Epithelial cell of proximal tubule (primary cell): ENCODE data around the gene CAPN10. TPM values are rescaled to one million over a fixed set of nuclear protein-coding genes. Genes with fewer than 3 reads are reported as not detected.
A peak's percentile ranks its signal among the peaks of the same experiment; 100 is the strongest.
"Not testable (repeated sequence)": the region's sequence is repeated elsewhere in the genome, so short reads cannot be mapped to it uniquely, and the experiment has no call there.

ENCODE experiments used
- DNase-seq: peaks from one replicate; pipeline ENCODE4 v3.0.0-alpha.2; 2011; ENCODE audit warnings: low read depth
- H3K4me3 ChIP-seq: 2 replicates; pipeline ENCODE4 v1.5.1; 2011; ENCODE audit warnings: low read depth, mild to moderate bottlenecking, low read length
- total RNA-seq: library from RNA; depleted of rRNA; stranded (reverse); fragments of >200 nt; gene quantifications from 2 replicates; pipeline ENCODE4 v1.2.3, GENCODE V29; 2015
- TF ChIP-seq, protein P1 (sequence below): conservative IDR thresholded peaks from 2 replicates; pipeline ENCODE4 v1.5.1; 2012; ENCODE audit warnings: low read depth, mild to moderate bottlenecking, low read length

Gene CAPN10
- total RNA-seq, 1 donor from 2014 or later = 31.9 TPM

GRCh38 chr2:240605867-240606743, 19.6 kb downstream of the CAPN10 start:
- TF ChIP-seq, protein P1, sequence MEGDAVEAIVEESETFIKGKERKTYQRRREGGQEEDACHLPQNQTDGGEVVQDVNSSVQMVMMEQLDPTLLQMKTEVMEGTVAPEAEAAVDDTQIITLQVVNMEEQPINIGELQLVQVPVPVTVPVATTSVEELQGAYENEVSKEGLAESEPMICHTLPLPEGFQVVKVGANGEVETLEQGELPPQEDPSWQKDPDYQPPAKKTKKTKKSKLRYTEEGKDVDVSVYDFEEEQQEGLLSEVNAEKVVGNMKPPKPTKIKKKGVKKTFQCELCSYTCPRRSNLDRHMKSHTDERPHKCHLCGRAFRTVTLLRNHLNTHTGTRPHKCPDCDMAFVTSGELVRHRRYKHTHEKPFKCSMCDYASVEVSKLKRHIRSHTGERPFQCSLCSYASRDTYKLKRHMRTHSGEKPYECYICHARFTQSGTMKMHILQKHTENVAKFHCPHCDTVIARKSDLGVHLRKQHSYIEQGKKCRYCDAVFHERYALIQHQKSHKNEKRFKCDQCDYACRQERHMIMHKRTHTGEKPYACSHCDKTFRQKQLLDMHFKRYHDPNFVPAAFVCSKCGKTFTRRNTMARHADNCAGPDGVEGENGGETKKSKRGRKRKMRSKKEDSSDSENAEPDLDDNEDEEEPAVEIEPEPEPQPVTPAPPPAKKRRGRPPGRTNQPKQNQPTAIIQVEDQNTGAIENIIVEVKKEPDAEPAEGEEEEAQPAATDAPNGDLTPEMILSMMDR = no peak
- H3K4me3 ChIP-seq = peak overlapping the region; percentile 31
- no peak for DNase-seq

DNA sequence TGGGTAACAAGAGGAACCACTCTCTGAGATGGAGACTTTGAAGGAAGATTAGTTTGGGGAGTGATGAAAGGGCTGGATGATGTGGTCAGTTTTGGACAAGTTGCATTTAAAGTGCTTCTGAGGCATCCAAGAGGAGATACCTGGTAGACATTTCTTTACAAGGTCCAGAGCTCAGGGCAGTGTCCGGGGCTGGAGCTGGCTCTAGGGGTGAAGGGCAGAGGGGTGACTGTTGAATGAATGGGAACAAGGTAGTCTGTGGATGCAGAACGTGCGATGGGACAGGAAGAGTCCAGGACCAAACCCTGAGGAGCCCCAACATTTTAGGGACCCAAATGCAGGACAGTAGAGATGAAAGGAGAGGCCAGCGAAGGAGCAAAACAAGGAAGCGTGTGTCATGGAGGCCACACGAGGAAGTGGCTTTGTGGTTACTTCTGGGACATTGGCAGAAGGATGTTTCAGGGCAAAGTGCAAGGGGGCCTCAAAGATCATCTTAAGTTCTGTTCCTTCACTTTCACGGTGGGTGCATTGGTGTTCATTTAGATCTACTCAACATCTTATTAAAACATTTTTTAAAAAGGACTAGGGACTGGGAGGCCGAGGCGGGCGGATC, 25.2 kb downstream of the CAPN10 start:
- DNase-seq = no peak
- TF ChIP-seq, protein P1 = no peak
- H3K4me3 ChIP-seq = no peak overlapping the region

GRCh38 chr2:240613781-240614180, 27.2 kb downstream of the CAPN10 start:
- no peak overlapping the region for H3K4me3 ChIP-seq
- no peak for DNase-seq
- TF ChIP-seq, protein P1 = no peak

DNA sequence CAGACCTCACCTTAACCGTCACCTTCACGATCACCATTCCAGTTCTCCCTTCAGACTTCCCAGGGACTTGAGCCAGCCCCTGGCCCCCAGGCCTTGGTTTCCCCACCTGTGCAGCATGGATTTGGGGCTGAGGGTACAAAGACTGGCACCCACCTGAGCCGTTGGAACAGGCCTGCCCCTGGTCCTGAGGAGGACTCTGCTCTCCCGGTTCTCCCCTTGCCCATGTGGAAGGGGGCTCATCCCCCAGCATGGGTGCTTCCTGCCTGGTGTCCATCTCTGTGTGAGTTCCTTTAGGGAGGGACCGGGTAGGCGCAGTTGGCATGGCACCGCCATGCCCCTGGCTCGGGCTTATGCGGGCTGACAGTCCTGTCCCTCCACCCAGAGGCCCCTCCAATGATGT, 27.9 kb downstream of the CAPN10 start:
- TF ChIP-seq, protein P1 = no peak
- no peak overlapping the region for H3K4me3 ChIP-seq
- no peak for DNase-seq

DNA sequence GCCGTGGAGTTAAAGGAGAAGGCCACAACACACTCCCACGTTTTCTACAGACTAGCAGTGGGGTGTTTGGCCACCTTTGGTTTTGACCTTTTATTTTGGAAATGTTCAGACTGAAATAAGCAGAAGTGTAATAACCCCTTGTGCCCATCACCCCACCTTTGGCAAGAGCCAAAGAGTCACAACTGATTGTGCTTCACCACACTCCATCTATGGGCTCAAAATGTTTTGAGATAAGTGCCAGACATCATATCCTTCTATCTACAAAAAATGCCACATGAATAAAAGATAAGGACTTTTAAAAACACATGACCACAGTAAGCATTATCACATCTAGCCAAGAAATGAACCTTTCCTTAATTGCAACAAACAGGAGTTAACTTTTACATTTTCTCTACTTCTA, 28.9 kb downstream of the CAPN10 start:
- TF ChIP-seq, protein P1 = no peak
- no peak for DNase-seq
- H3K4me3 ChIP-seq = no peak overlapping the region

GRCh38 chr2:240615820-240616547, 29.4 kb downstream of the CAPN10 start:
- TF ChIP-seq, protein P1 = no peak
- H3K4me3 ChIP-seq = no peak overlapping the region
- no peak for DNase-seq

GRCh38 chr2:240616860-240617666, 30.5 kb downstream of the CAPN10 start:
- DNase-seq, H3K4me3 ChIP-seq: not testable (repeated sequence)
